NCI-H510A treated with DMSO at 0.1 percent for 48 hours (cell line): ENCODE results near the gene SPO11.

Source experiments
- DNase-seq: peaks from one replicate; lab custom pipeline; 2025; lab: John Stamatoyannopoulos, UW

The SPO11 gene

GRCh38 chr20:57310821-57311514 is 18.6 kb upstream of the SPO11 start:
- DNase-seq: no peak

GRCh38 chr20:57312138-57312537 is 17.5 kb upstream of the SPO11 start:
- no peak for DNase-seq

- DNase-seq: no peak
These were observed 16.4 kb upstream of the SPO11 start for GRCh38 chr20:57313230-57313629.

GRCh38 chr20:57313951-57314350 is 15.7 kb upstream of the SPO11 start:
- DNase-seq: no peak

GRCh38 chr20:57315083-57315975 is 14.3 kb upstream of the SPO11 start:
- no peak for DNase-seq

- DNase-seq: no peak
These were observed 13.6 kb upstream of the SPO11 start for GRCh38 chr20:57315976-57316480.

GRCh38 chr20:57316795-57317201 is 12.8 kb upstream of the SPO11 start:
- no peak for DNase-seq

- DNase-seq: no peak
These were observed 12.3 kb upstream of the SPO11 start for GRCh38 chr20:57317316-57317788.

- no peak for DNase-seq
These were observed 11.7 kb upstream of the SPO11 start for GRCh38 chr20:57317789-57318371.

- no peak for DNase-seq
These were observed 10.0 kb upstream of the SPO11 start for GRCh38 chr20:57319584-57319983.

GRCh38 chr20:57320358-57320757 is 9.2 kb upstream of the SPO11 start:
- no peak for DNase-seq

GRCh38 chr20:57321142-57321541 is 8.5 kb upstream of the SPO11 start:
- no peak for DNase-seq

- no peak for DNase-seq
These were observed 7.1 kb upstream of the SPO11 start for GRCh38 chr20:57322476-57322875.

GRCh38 chr20:57323034-57323433 is 6.6 kb upstream of the SPO11 start:
- no peak for DNase-seq

- DNase-seq: no peak
These were observed 3.8 kb upstream of the SPO11 start for GRCh38 chr20:57325632-57326356.

GRCh38 chr20:57326667-57327455 is 2.7 kb upstream of the SPO11 start:
- no peak for DNase-seq

GRCh38 chr20:57327820-57328219 is 1.8 kb upstream of the SPO11 start:
- DNase-seq: no peak

- no peak for DNase-seq
These were observed 1.4 kb downstream of the SPO11 start for GRCh38 chr20:57330998-57331397.

GRCh38 chr20:57332105-57333089 is 2.8 kb downstream of the SPO11 start:
- DNase-seq: no peak

GRCh38 chr20:57335392-57335791 is 5.8 kb downstream of the SPO11 start:
- no peak for DNase-seq
